Inferior parietal cortex (tissue), 1 donor: Measurements from ENCODE around the gene PCDHB2.
"Not testable (repeated sequence)": the region's sequence is repeated elsewhere in the genome, so short reads cannot be mapped to it uniquely, and the experiment has no call there.

ENCODE experiments used
- DNase-seq: peaks from one replicate; pipeline ENCODE4 v3.0.0-alpha.2; 2016; ENCODE audit errors: extremely low spot score

PCDHB2 gene

GRCh38 chr5:141135718-141136266, 41.4 kb downstream of the PCDHB2 start:
- DNase-seq = no peak

DNA sequence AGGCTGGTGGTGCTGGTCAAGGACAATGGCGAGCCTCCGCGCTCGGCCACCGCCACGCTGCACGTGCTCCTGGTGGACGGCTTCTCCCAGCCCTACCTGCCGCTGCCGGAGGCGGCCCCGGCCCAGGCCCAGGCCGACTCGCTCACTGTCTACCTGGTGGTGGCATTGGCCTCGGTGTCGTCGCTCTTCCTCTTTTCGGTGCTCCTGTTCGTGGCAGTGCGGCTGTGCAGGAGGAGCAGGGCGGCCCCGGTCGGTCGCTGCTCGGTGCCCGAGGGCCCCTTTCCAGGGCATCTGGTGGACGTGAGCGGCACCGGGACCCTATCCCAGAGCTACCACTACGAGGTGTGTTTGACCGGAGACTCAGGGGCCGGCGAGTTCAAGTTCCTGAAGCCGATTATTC, 42.9 kb downstream of the PCDHB2 start:
- not testable (repeated sequence) for DNase-seq
